Measurements from ENCODE around the gene SMCP. TPM values are rescaled to one million over a fixed set of nuclear protein-coding genes. Genes with fewer than 3 reads are reported as not detected.

The SMCP gene
- total RNA-seq, 2 donors from 2014 or later = not detected

Other genes with a start within 250 kb of the SMCP start
- not detected for gene LCE2D, start 214.9 kb upstream of the SMCP start, total RNA-seq
- gene LCE2C, start 203.0 kb upstream of the SMCP start, total RNA-seq = not detected
- not detected for gene LCE2B, start 192.2 kb upstream of the SMCP start, total RNA-seq
- not detected for gene LCE2A, start 180.0 kb upstream of the SMCP start, total RNA-seq
- gene LCE4A, start 170.2 kb upstream of the SMCP start, total RNA-seq = not detected
- not detected for gene KPRP, start 120.3 kb upstream of the SMCP start, total RNA-seq
- not detected for gene LCE1F, start 103.2 kb upstream of the SMCP start, total RNA-seq
- gene LCE1E, start 92.1 kb upstream of the SMCP start, total RNA-seq = not detected
- not detected for gene LCE1D, start 81.6 kb upstream of the SMCP start, total RNA-seq
- not detected for gene LCE1C, start 71.7 kb upstream of the SMCP start, total RNA-seq
- gene LCE1B, start 66.4 kb upstream of the SMCP start, total RNA-seq = not detected
- gene LCE1A, start 50.8 kb upstream of the SMCP start, total RNA-seq = not detected
- gene LCE6A, start 35.5 kb upstream of the SMCP start, total RNA-seq = not detected
- not detected for gene LCE7A, start 18.3 kb upstream of the SMCP start, total RNA-seq
- gene IVL, start 30.2 kb downstream of the SMCP start, total RNA-seq = not detected
- gene SPRR5, start 68.9 kb downstream of the SMCP start, total RNA-seq = not detected
- not detected for gene SPRR4, start 92.3 kb downstream of the SMCP start, total RNA-seq
- not detected for gene SPRR1A, start 105.8 kb downstream of the SMCP start, total RNA-seq
- not detected for gene SPRR3, start 123.4 kb downstream of the SMCP start, total RNA-seq
- gene SPRR1B, start 152.9 kb downstream of the SMCP start, total RNA-seq = not detected
- not detected for gene SPRR2D, start 162.8 kb downstream of the SMCP start, total RNA-seq
- gene SPRR2A, start 179.2 kb downstream of the SMCP start, total RNA-seq = not detected
- gene SPRR2B, start 193.3 kb downstream of the SMCP start, total RNA-seq = not detected
- gene SPRR2E, start 216.2 kb downstream of the SMCP start, total RNA-seq = not detected
- not detected for gene SPRR2F, start 235.2 kb downstream of the SMCP start, total RNA-seq